Chondrocyte (in vitro differentiated cells): ENCODE data around the gene WDR48. TPM values are rescaled to one million over a fixed set of nuclear protein-coding genes. Genes with fewer than 3 reads are reported as not detected.

ENCODE experiments used
- DNase-seq: peaks from one replicate; pipeline ENCODE4 v3.0.0; 2021; ENCODE audit warnings: mixed read lengths, low spot score
- H3K27ac Mint-ChIP-seq: one replicate; pipeline ENCODE4 v1.8.0; 2021; ENCODE audit warnings: mild to moderate bottlenecking, moderate library complexity, mixed read lengths; ENCODE audit not compliant: unreplicated experiment
- H3K27me3 Mint-ChIP-seq: 2 replicates; pipeline ENCODE4 v1.8.0; 2021; ENCODE audit warnings: low read depth, mixed read lengths
- H3K36me3 Mint-ChIP-seq: 2 replicates; pipeline ENCODE4 v1.8.0; 2021; ENCODE audit warnings: low read depth, mixed read lengths
- H3K4me1 Mint-ChIP-seq: 2 replicates; pipeline ENCODE4 v1.8.0; 2021; ENCODE audit warnings: low read depth, mild to moderate bottlenecking, mixed read lengths
- H3K4me3 Mint-ChIP-seq: one replicate; pipeline ENCODE4 v1.8.0; 2021; ENCODE audit warnings: mild to moderate bottlenecking, moderate library complexity, mixed read lengths; ENCODE audit not compliant: unreplicated experiment
- H3K9me3 Mint-ChIP-seq: 2 replicates; pipeline ENCODE4 v1.8.0; 2021; ENCODE audit warnings: low read depth, mixed read lengths
- CTCF ChIP-seq: fragments of 200-600 bp; sonication (generic); IDR thresholded peaks from 2 replicates; pipeline ENCODE4 v1.5.0; 2021; ENCODE audit warnings: antibody characterized with exemption, mild to moderate bottlenecking, moderate library complexity
- total RNA-seq: library from RNA; stranded (reverse); gene quantifications from 3 replicates; pipeline ENCODE4 v1.2.1, GENCODE V29; 2021

Gene WDR48
- total RNA-seq, 1 donor from 2014 or later = 31.8 TPM

- DNase-seq = no peak
- H3K4me1 Mint-ChIP-seq = peaks cover 53% of the 10 kb centered on the region
- H3K27me3 Mint-ChIP-seq = no peaks in the 10 kb centered on the region
- H3K27ac Mint-ChIP-seq = peak overlapping the region; percentile 65
- no peak overlapping the region for H3K4me3 Mint-ChIP-seq
- no peaks in the 10 kb centered on the region for H3K9me3 Mint-ChIP-seq
- TF ChIP-seq CTCF = no peak
- peaks cover 3% of the 10 kb centered on the region for H3K36me3 Mint-ChIP-seq
Measured at GRCh38 chr3:39104961-39105686, 53.3 kb downstream of the WDR48 start.

GRCh38 chr3:39105687-39106063 is 53.9 kb downstream of the WDR48 start:
- peak overlapping the region; percentile 85 for H3K27ac Mint-ChIP-seq
- H3K27me3 Mint-ChIP-seq = no peaks in the 10 kb centered on the region

GRCh38 chr3:39106281-39106811 is 54.5 kb downstream of the WDR48 start:
- H3K4me1 Mint-ChIP-seq = peaks cover 53% of the 10 kb centered on the region
- no peaks in the 10 kb centered on the region for H3K27me3 Mint-ChIP-seq

More at GRCh38 chr3:39105687-39106063, 53.9 kb downstream of the WDR48 start:
- peak overlapping the region; percentile 91 for H3K4me3 Mint-ChIP-seq
- no peaks in the 10 kb centered on the region for H3K9me3 Mint-ChIP-seq
- no peak for DNase-seq
- no peak for TF ChIP-seq CTCF
- peaks cover 3% of the 10 kb centered on the region for H3K36me3 Mint-ChIP-seq
- peaks cover 53% of the 10 kb centered on the region for H3K4me1 Mint-ChIP-seq

GRCh38 chr3:39106851-39107387 is 55.1 kb downstream of the WDR48 start:
- H3K4me3 Mint-ChIP-seq = peak overlapping the region; percentile 91
- peak; percentile 32 for TF ChIP-seq CTCF
- no peaks in the 10 kb centered on the region for H3K9me3 Mint-ChIP-seq
- H3K4me1 Mint-ChIP-seq = peaks cover 53% of the 10 kb centered on the region
- DNase-seq = no peak
- peaks cover 3% of the 10 kb centered on the region for H3K36me3 Mint-ChIP-seq
- H3K27ac Mint-ChIP-seq = peak overlapping the region; percentile 85
- H3K27me3 Mint-ChIP-seq = no peaks in the 10 kb centered on the region

More at GRCh38 chr3:39106281-39106811, 54.5 kb downstream of the WDR48 start:
- Mint-ChIP-seq H3K36me3 (peaks cover 3% of the 10 kb centered on the region), H3K9me3 (no peaks in the 10 kb centered on the region), H3K4me3 (peak overlapping the region; percentile 91), H3K27ac (peak overlapping the region; percentile 85)
- DNase-seq = no peak
- no peak for TF ChIP-seq CTCF

GRCh38 chr3:39107388-39108199 is 55.8 kb downstream of the WDR48 start, which contains the start of the genes GORASP1 and TTC21A:
GORASP1 (minus strand) TSS chr3:39107627; CDS start chr3:39107541, 86 bp downstream.
TTC21A (plus strand) TSS chr3:39107680; CDS start chr3:39107838, 158 bp downstream.
- Mint-ChIP-seq H3K27me3 (no peaks in the 10 kb centered on the region), H3K36me3 (peaks cover under 1% of the 10 kb centered on the region), H3K9me3 (no peaks in the 10 kb centered on the region), H3K27ac (peak within 1 kb of the TSS; percentile 97), H3K4me3 (peak within 1 kb of the TSS; percentile 98), H3K4me1 (peaks cover 49% of the 10 kb centered on the region)
- no peak for DNase-seq
- peak; percentile 8 for TF ChIP-seq CTCF
